GM20431 (cell line): Measurements from ENCODE around the gene OXLD1.

Experiments used
- in situ Hi-C: fragments of 300-500 bp; cut with MseI, MboI; formaldehyde crosslinking; loops from one replicate; pipeline ENCODE4 v1.15.0; 2020; ENCODE audit warnings: low sequenced_read_pairs; ENCODE audit not compliant: unreplicated experiment

Gene OXLD1

GRCh38 chr17:81702934-81703746 lies 36.7 kb upstream of the OXLD1 start, which contains the start of gene MRPL12:
Gene MRPL12 (plus strand): TSS chr17:81703367. CDS start chr17:81703502, 135 bp downstream.
- in situ Hi-C loops: no loop called here

- in situ Hi-C loops: no loop called here
Measured at GRCh38 chr17:81701288-81702071, 35.1 kb upstream of the OXLD1 start.

GRCh38 chr17:81700353-81701287 lies 34.2 kb upstream of the OXLD1 start:
- in situ Hi-C loops: no loop called here

- in situ Hi-C loops: no loop called here
Measured at GRCh38 chr17:81697261-81698044, 31.0 kb upstream of the OXLD1 start.

GRCh38 chr17:81696218-81696941 lies 30.0 kb upstream of the OXLD1 start:
- in situ Hi-C loops: no loop called here

- in situ Hi-C loops: no loop called here
Measured at GRCh38 chr17:81695801-81696200, 29.4 kb upstream of the OXLD1 start.

- in situ Hi-C loops: no loop called here
Measured at GRCh38 chr17:81695211-81695610, 28.8 kb upstream of the OXLD1 start.

- in situ Hi-C loops: no loop called here
Measured at GRCh38 chr17:81694810-81695209, 28.4 kb upstream of the OXLD1 start.

- in situ Hi-C loops: no loop called here
Measured at GRCh38 chr17:81693509-81694210, 27.3 kb upstream of the OXLD1 start.

GRCh38 chr17:81691608-81692007 lies 25.2 kb upstream of the OXLD1 start:
- in situ Hi-C loops: no loop called here

- in situ Hi-C loops: no loop called here
Measured at GRCh38 chr17:81691196-81691595, 24.8 kb upstream of the OXLD1 start.

- in situ Hi-C loops: no loop called here
Measured at GRCh38 chr17:81690549-81690948, 24.1 kb upstream of the OXLD1 start.

GRCh38 chr17:81690066-81690465 lies 23.7 kb upstream of the OXLD1 start:
- in situ Hi-C loops: no loop called here

GRCh38 chr17:81688616-81689015 lies 22.2 kb upstream of the OXLD1 start:
- in situ Hi-C loops: no loop called here

- in situ Hi-C loops: no loop called here
Measured at GRCh38 chr17:81687770-81688541, 21.6 kb upstream of the OXLD1 start.

- in situ Hi-C loops: no loop called here
Measured at GRCh38 chr17:81686614-81687013, 20.2 kb upstream of the OXLD1 start.

GRCh38 chr17:81685108-81685507 lies 18.7 kb upstream of the OXLD1 start:
- in situ Hi-C loops: no loop called here
